B cell (primary cell): Measurements from ENCODE around the gene APOF. TPM values are rescaled to one million over a fixed set of nuclear protein-coding genes. Genes with fewer than 3 reads are reported as not detected.

ENCODE experiments used
- ATAC-seq: fragments of 200-7000 bp; cut with Tn5 transposase; one replicate; pipeline ENCODE4 v1.10.0; 2021; ENCODE audit warnings: low read depth, mild to moderate bottlenecking, moderate number of reproducible peaks, moderate library complexity
- CTCF ChIA-PET: fragments of 350-600 bp; sonication (Branson Sonifier 250); formaldehyde crosslinking; loops from one replicate; lab custom pipeline; 2021; ENCODE audit warnings: antibody characterized with exemption, inconsistent platforms; lab: Charles Lee
- POLR2A ChIA-PET: fragments of 350-600 bp; sonication (Branson Sonifier 250); formaldehyde crosslinking; loops from one replicate; lab custom pipeline; 2021; ENCODE audit warnings: antibody characterized with exemption; lab: Charles Lee
- DNase-seq: peaks from one replicate; pipeline ENCODE4 v3.0.0; 2013
- H2AFZ ChIP-seq: 2 replicates; pipeline ENCODE4 v1.6.1; 2012; ENCODE audit warnings: mild to moderate bottlenecking, low read depth, low read length; ENCODE audit not compliant: insufficient read depth, poor library complexity, severe bottlenecking
- H3K27ac ChIP-seq, 2 donors: 1 replicate in 1 of 2; 2 replicates in 1 of 2; pipeline ENCODE4 v1.5.1; 2012 to 2013; ENCODE audit warnings: low read length in 2 of 2, mild to moderate bottlenecking in 2 of 2, moderate library complexity in 1 of 2
- H3K27me3 ChIP-seq, 4 experiments: fragments of 200-600 bp in 1 of 4; sonication (generic) in 1 of 4; replicated peaks in 1 of 4; 1 replicate in 2 of 4; 2 replicates in 2 of 4; pipeline versions ENCODE4 v1.6.1 to v1.7.0; 2013 to 2016; ENCODE audit warnings: low read length in 3 of 4, mild to moderate bottlenecking in 2 of 4, mixed read lengths in 1 of 4, moderate library complexity in 1 of 4; ENCODE audit not compliant: insufficient read depth in 4 of 4, control insufficient read depth in 3 of 4; ENCODE audit errors: control extremely low read depth in 1 of 4
- H3K36me3 ChIP-seq, 2 experiments: replicated peaks in 1 of 2; 1 replicate in 1 of 2; 2 replicates in 1 of 2; pipeline versions ENCODE4 v1.6.1 to v1.7.1; 2013; ENCODE audit warnings: low read length in 1 of 2; ENCODE audit not compliant: insufficient read depth in 2 of 2, control insufficient read depth in 1 of 2; ENCODE audit errors: control extremely low read depth in 1 of 2, extremely low read depth in 1 of 2
- H3K4me1 ChIP-seq, 2 donors: fragments of 200-600 bp in 1 of 2; sonication (generic) in 1 of 2; 1 replicate in 1 of 2; 2 replicates in 1 of 2; pipeline versions ENCODE4 v1.5.1 to v1.6.1; 2013 to 2017; ENCODE audit warnings: low read length in 2 of 2; ENCODE audit not compliant: control insufficient read depth in 2 of 2, insufficient read depth in 2 of 2
- H3K4me2 ChIP-seq: replicated peaks from 2 replicates; pipeline ENCODE3; 2012; ENCODE audit warnings: mild to moderate bottlenecking, low read depth, low read length; ENCODE audit not compliant: poor library complexity, severe bottlenecking
- H3K4me3 ChIP-seq, 5 experiments: fragments of 200-600 bp in 1 of 5; sonication (generic) in 1 of 5; 1 replicate in 3 of 5; 2 replicates in 2 of 5; pipeline versions ENCODE4 v1.5.1 to v1.7.0; 2011 to 2016; ENCODE audit warnings: low read length in 4 of 5, mild to moderate bottlenecking in 4 of 5, low read depth in 2 of 5, control low read depth in 1 of 5, moderate library complexity in 1 of 5; ENCODE audit not compliant: insufficient read depth in 1 of 5; ENCODE audit errors: control extremely low read depth in 1 of 5, extremely low read depth in 1 of 5
- H3K79me2 ChIP-seq: fragments of 200-600 bp; sonication (generic); one replicate; pipeline ENCODE4 v1.6.0; 2016; ENCODE audit warnings: low read length; ENCODE audit not compliant: control insufficient read depth, insufficient read depth
- H3K9ac ChIP-seq: fragments of 200-600 bp; sonication (generic); 2 replicates; pipeline ENCODE4 v1.6.1; 2017; ENCODE audit warnings: mild to moderate bottlenecking, low read length, moderate library complexity
- H3K9me3 ChIP-seq, 3 donors: one replicate each; pipeline versions ENCODE4 v1.6.1 to v1.7.1; 2013; ENCODE audit warnings: low read length in 2 of 3; ENCODE audit not compliant: control insufficient read depth in 2 of 3, insufficient read depth in 1 of 3; ENCODE audit errors: control extremely low read depth in 1 of 3
- H4K20me1 ChIP-seq: 2 replicates; pipeline ENCODE4 v1.6.0; 2012; ENCODE audit warnings: mild to moderate bottlenecking, low read length; ENCODE audit not compliant: insufficient read depth, control insufficient read depth, poor library complexity, severe bottlenecking
- H3K27ac Mint-ChIP-seq: one replicate; pipeline ENCODE4 v1.8.0; 2021; ENCODE audit warnings: mixed read lengths
- H3K27me3 Mint-ChIP-seq: one replicate; pipeline ENCODE4 v1.8.0; 2021; ENCODE audit warnings: mixed read lengths
- H3K4me1 Mint-ChIP-seq: one replicate; pipeline ENCODE4 v1.8.0; 2021; ENCODE audit warnings: mixed read lengths
- H3K4me3 Mint-ChIP-seq: one replicate; pipeline ENCODE4 v1.8.0; 2021; ENCODE audit warnings: mixed read lengths
- H3K9me3 Mint-ChIP-seq: one replicate; pipeline ENCODE4 v1.8.0; 2022; ENCODE audit warnings: mixed read lengths; ENCODE audit not compliant: insufficient read depth
- CTCF ChIP-seq: fragments of 200-600 bp; IDR thresholded peaks from one replicate; pipeline ENCODE4 v1.8.0; 2022; ENCODE audit warnings: antibody characterized with exemption, mild to moderate bottlenecking
- EZH2 ChIP-seq: IDR thresholded peaks from 2 replicates; pipeline ENCODE4 v1.6.1; 2012; ENCODE audit warnings: borderline replicate concordance, low read depth, mild to moderate bottlenecking, moderate library complexity, low read length; ENCODE audit not compliant: insufficient read depth, poor library complexity, severe bottlenecking
- WGBS: methylation state at CpG from one replicate; pipeline ENCODE4 v1.1.5; 2013; ENCODE audit warnings: missing lambda C conversion rate; ENCODE audit not compliant: insufficient coverage; 5-methylcytosine and 5-hydroxymethylcytosine counted together
- intact Hi-C: fragments of 100-400 bp; cut with micrococcal nuclease; formaldehyde crosslinking; loops from one replicate; pipeline ENCODE4 v1.10.0; 2022
- polyA plus RNA-seq: library from polyadenylated mRNA; depleted of rRNA; stranded (reverse); fragments of >200 nt; gene quantifications from 2 replicates; pipeline ENCODE4 v1.2.3, GENCODE V29; 2012
- total RNA-seq, 2 donors: library from RNA; stranded (reverse); fragments of 120-200 nt in 1 of 2; gene quantifications; 1 replicate in 1 of 2; 2 replicates in 1 of 2; pipeline versions ENCODE4 v1.2.3 to v1.2.4, GENCODE V29; 2013 to 2022

APOF gene
- total and polyA plus RNA-seq, 2 donors (not counting 1 experiment from before 2014, with no cell fraction given), result not detected

- POLR2A ChIA-PET, result no interaction called here
These were observed 23.2 kb upstream of the APOF start for GRCh38 chr12:56385873-56386272.

GRCh38 chr12:56382611-56383010, 20.0 kb upstream of the APOF start:
- H2AFZ ChIP-seq, result no peak overlapping the region
- no peak overlapping the region for H3K4me2 ChIP-seq
- H3K79me2 ChIP-seq, result no peaks in the 10 kb centered on the region
- no peak overlapping the region for H3K27ac ChIP-seq
- H3K4me3 ChIP-seq, result no peak overlapping the region
- ChIA-PET CTCF (interaction anchor here (0.8 to 1.4 kb wide), 3 partner anchors 79 to 254 kb away, joined by 3 to 5 read pairs (median 3); no protein-coding TSS in a partner anchor), POLR2A (interaction anchor here (0.7 kb wide), 1 partner anchor 278 kb away, joined by 5 read pairs; the partner anchor contains the start of gene PA2G4)
- Mint-ChIP-seq H3K4me3 (no peak overlapping the region), H3K4me1 (peaks cover 7% of the 10 kb centered on the region), H3K27ac (no peak overlapping the region), H3K9me3 (no peaks in the 10 kb centered on the region), H3K27me3 (no peaks in the 10 kb centered on the region)
- peaks cover 8 to 20% of the 10 kb centered on the region in 2 donors for H3K4me1 ChIP-seq
- intact Hi-C loops, result no loop called here
- DNase-seq (no peak), ATAC-seq (no peak)
- no peak overlapping the region for H3K9ac ChIP-seq
- TF ChIP-seq EZH2, result no peak
- TF ChIP-seq CTCF, result no peak
- WGBS, result 97% methylated on average over 10 of the region's 16 CpGs
- H4K20me1 ChIP-seq, result no peaks in the 10 kb centered on the region
- peaks cover 0 to 9% (median 5%) of the 10 kb centered on the region in 3 donors for H3K9me3 ChIP-seq
- no peaks in the 10 kb centered on the region for H3K36me3 ChIP-seq
- peaks cover 0 to 3% (median 0%) of the 10 kb centered on the region in 4 experiments for H3K27me3 ChIP-seq

More at GRCh38 chr12:56385873-56386272, 23.2 kb upstream of the APOF start:
- no peak for TF ChIP-seq CTCF
- no peak for TF ChIP-seq EZH2
- Histone ChIP-seq H3K36me3 (no peaks in the 10 kb centered on the region), H3K79me2 (no peaks in the 10 kb centered on the region), H3K4me3 (no peak overlapping the region), H3K9ac (no peak overlapping the region), H3K27ac (no peak overlapping the region), H3K4me2 (no peak overlapping the region), H3K4me1 (no peaks in the 10 kb centered on the region), H3K9me3 (no peaks in the 10 kb centered on the region), H3K27me3 (peaks cover 0 to 3% (median 0%) of the 10 kb centered on the region in 4 experiments), H4K20me1 (no peaks in the 10 kb centered on the region), H2AFZ (no peak overlapping the region)
- no peak for ATAC-seq
- intact Hi-C loops, result no loop called here
- no CpG with 5 or more reads among the region's 1 CpG for WGBS
- Mint-ChIP-seq H3K27ac (no peak overlapping the region), H3K27me3 (no peaks in the 10 kb centered on the region), H3K9me3 (no peaks in the 10 kb centered on the region), H3K4me1 (no peaks in the 10 kb centered on the region), H3K4me3 (no peak overlapping the region)
- no peak for DNase-seq
- CTCF ChIA-PET, result interaction anchor here (0.8 kb wide), 1 partner anchor 55 kb away, joined by 3 read pairs; no protein-coding TSS in a partner anchor
